NCI-H460 (cell line): ENCODE measurements around the gene SZT2. TPM values are rescaled to one million over a fixed set of nuclear protein-coding genes. Genes with fewer than 3 reads are reported as not detected.
"Not testable (repeated sequence)": the region's sequence is repeated elsewhere in the genome, so short reads cannot be mapped to it uniquely, and the experiment has no call there.

Experiments used
- DNase-seq: peaks from one replicate; pipeline ENCODE4 v3.0.0-alpha.2; 2016; ENCODE audit warnings: low read depth; ENCODE audit errors: extremely low read depth
- small RNA-seq, 2 experiments: library from RNA; depleted of rRNA; stranded (forward); fragments of <200 nt; gene quantifications; one replicate each; pipeline ENCODE3, GENCODE V24; 2014
- total RNA-seq: library from RNA; depleted of rRNA; stranded (reverse); fragments of >200 nt; shearing (Covaris generic); gene quantifications from 2 replicates; pipeline ENCODE4 v1.2.3, GENCODE V29; 2014; rRNA removed

Gene SZT2
- total RNA-seq, 1 experiment from 2014 or later, result 16.2 TPM

GRCh38 chr1:43477716-43478115, 88.0 kb downstream of the SZT2 start:
- DNase-seq, result no peak

- no peak for DNase-seq
These were observed 89.7 kb downstream of the SZT2 start for GRCh38 chr1:43479414-43479813.

GRCh38 chr1:43481491-43481890, 91.8 kb downstream of the SZT2 start:
- DNase-seq, result no peak

GRCh38 chr1:43482215-43482614, 92.5 kb downstream of the SZT2 start:
- DNase-seq, result no peak

GRCh38 chr1:43484367-43484766, 94.7 kb downstream of the SZT2 start:
- DNase-seq, result no peak

GRCh38 chr1:43488165-43488564, 98.5 kb downstream of the SZT2 start:
- no peak for DNase-seq

GRCh38 chr1:43491061-43491460, 101.4 kb downstream of the SZT2 start:
- no peak for DNase-seq

GRCh38 chr1:43492826-43493225, 103.1 kb downstream of the SZT2 start:
- DNase-seq, result no peak

GRCh38 chr1:43493661-43494450, 104.2 kb downstream of the SZT2 start:
- DNase-seq, result no peak

GRCh38 chr1:43495204-43495603, 105.5 kb downstream of the SZT2 start:
- DNase-seq, result no peak

GRCh38 chr1:43499898-43500297, 110.2 kb downstream of the SZT2 start:
- no peak for DNase-seq

- not testable (repeated sequence) for DNase-seq
These were observed 112.1 kb downstream of the SZT2 start for GRCh38 chr1:43501806-43502205.

GRCh38 chr1:43503534-43503933, 113.8 kb downstream of the SZT2 start:
- DNase-seq, result no peak

Small RNAs within 50 kb of the gene (small RNA-seq; reads per million reads assigned to genes)
- 0 reads per million in 2 experiments for gene MIR6735

Other genes starting within 250 kb of the SZT2 start
- 152 and 154 TPM in 2 replicates for gene EBNA1BP2, start 217.6 kb upstream of the SZT2 start, total RNA-seq
- gene CFAP57, start 217.6 kb upstream of the SZT2 start, total RNA-seq, result 0.46 and 0.69 TPM in 2 replicates
- gene TMEM125, start 119.9 kb upstream of the SZT2 start, total RNA-seq, result not detected in 2 replicates
- 0.12 TPM in 1 of 2 replicates, not detected in the other for gene C1orf210, start 104.3 kb upstream of the SZT2 start, total RNA-seq
- gene TIE1, start 88.9 kb upstream of the SZT2 start, total RNA-seq, result not detected in 2 replicates
- gene MPL, start 52.1 kb upstream of the SZT2 start, total RNA-seq, result not detected in 2 replicates
- 81.9 and 84.7 TPM in 2 replicates for gene CDC20, start 30.9 kb upstream of the SZT2 start, total RNA-seq
- 68.9 and 69.5 TPM in 2 replicates for gene ELOVL1, start 21.9 kb upstream of the SZT2 start, total RNA-seq
- gene MED8, start 99 bp upstream of the SZT2 start, total RNA-seq, result 48.2 and 50.4 TPM in 2 replicates
- gene HYI, start 64.0 kb downstream of the SZT2 start, total RNA-seq, result 15.1 and 18.0 TPM in 2 replicates
- 30.8 and 32.0 TPM in 2 replicates for gene PTPRF, start 141.0 kb downstream of the SZT2 start, total RNA-seq